ENCODE results near the gene EVC2.

- TF ChIP-seq POLR2A (IDR thresholded peaks at IDR 0.05) (no peak), CTCF (IDR thresholded peaks at IDR 0.05) (no peak)
Measured at GRCh38 chr4:5730993-5731990, 22.9 kb upstream of the EVC2 start.
